H9 (cell line): ENCODE data around the gene AFG1L. TPM values are rescaled to one million over a fixed set of nuclear protein-coding genes. Genes with fewer than 3 reads are reported as not detected.

ENCODE experiments used
- DNase-seq: peaks from one replicate; pipeline ENCODE4 v3.0.0-alpha.2; 2017
- H2AFZ ChIP-seq: one replicate; pipeline ENCODE4 v1.6.1; 2013; ENCODE audit warnings: mild to moderate bottlenecking, low read length, control low read depth, moderate library complexity
- H2AK5ac ChIP-seq: 2 replicates; pipeline ENCODE4 v1.6.1; 2013; ENCODE audit warnings: low read length, control low read depth, mixed read lengths; ENCODE audit not compliant: insufficient read length
- H2BK120ac ChIP-seq: one replicate; pipeline ENCODE4 v1.6.1; 2013; ENCODE audit warnings: low read depth, mild to moderate bottlenecking, low read length, control low read depth, inconsistent platforms; ENCODE audit not compliant: poor library complexity, severe bottlenecking
- H2BK12ac ChIP-seq: 2 replicates; pipeline ENCODE4 v1.6.1; 2013; ENCODE audit warnings: low read length, control low read depth, mixed read lengths, low read depth; ENCODE audit not compliant: insufficient read length
- H2BK15ac ChIP-seq: 2 replicates; pipeline ENCODE4 v1.6.1; 2013; ENCODE audit warnings: low read depth, low read length, control low read depth
- H2BK20ac ChIP-seq: one replicate; pipeline ENCODE4 v1.6.1; 2013; ENCODE audit warnings: low read depth, mild to moderate bottlenecking, low read length, control low read depth, inconsistent platforms; ENCODE audit not compliant: poor library complexity, severe bottlenecking
- H2BK5ac ChIP-seq: 2 replicates; pipeline ENCODE4 v1.6.1; 2013; ENCODE audit warnings: low read length, control low read depth, mixed read lengths; ENCODE audit not compliant: insufficient read length
- H3K14ac ChIP-seq: 2 replicates; pipeline ENCODE4 v1.6.1; 2013; ENCODE audit warnings: low read length, control low read depth; ENCODE audit not compliant: insufficient read depth
- H3K18ac ChIP-seq: 2 replicates; pipeline ENCODE4 v1.6.1; 2013; ENCODE audit warnings: low read depth, mild to moderate bottlenecking, mixed read lengths, low read length, control low read depth; ENCODE audit not compliant: insufficient read length
- H3K23ac ChIP-seq: 2 replicates; pipeline ENCODE4 v1.6.1; 2013; ENCODE audit warnings: low read length, control low read depth, mixed read lengths, low read depth; ENCODE audit not compliant: insufficient read length
- H3K23me2 ChIP-seq: 2 replicates; pipeline ENCODE4 v1.6.1; 2013; ENCODE audit warnings: low read depth, mild to moderate bottlenecking, mixed read lengths, low read length, control low read depth; ENCODE audit not compliant: insufficient read length, poor library complexity, severe bottlenecking
- H3K27ac ChIP-seq: 2 replicates; pipeline ENCODE4 v1.5.1; 2013; ENCODE audit warnings: low read length, control low read depth, mixed read lengths, low read depth; ENCODE audit not compliant: insufficient read length
- H3K27me3 ChIP-seq: 2 replicates; pipeline ENCODE4 v1.6.1; 2013; ENCODE audit warnings: low read length, control low read depth, inconsistent platforms; ENCODE audit not compliant: insufficient read depth
- H3K4ac ChIP-seq: 2 replicates; pipeline ENCODE4 v1.6.1; 2013; ENCODE audit warnings: low read depth, mild to moderate bottlenecking, control low read depth, inconsistent platforms, low read length, moderate library complexity
- H3K4me1 ChIP-seq: 2 replicates; pipeline ENCODE4 v1.6.1; 2013; ENCODE audit warnings: low read length, control low read depth, inconsistent platforms; ENCODE audit not compliant: insufficient read depth
- H3K4me2 ChIP-seq: 2 replicates; pipeline ENCODE4 v1.6.1; 2013; ENCODE audit warnings: low read length, control low read depth, mixed read lengths; ENCODE audit not compliant: insufficient read length, insufficient read depth
- H3K56ac ChIP-seq: 2 replicates; pipeline ENCODE4 v1.6.1; 2013; ENCODE audit warnings: low read depth, mild to moderate bottlenecking, mixed read lengths, low read length, control low read depth; ENCODE audit not compliant: insufficient read length
- H3K79me1 ChIP-seq: 2 replicates; pipeline ENCODE4 v1.6.1; 2013; ENCODE audit warnings: low read depth, mild to moderate bottlenecking, moderate library complexity, low read length, control low read depth, inconsistent platforms; ENCODE audit not compliant: insufficient read depth, poor library complexity, severe bottlenecking
- H3K79me2 ChIP-seq: 2 replicates; pipeline ENCODE4 v1.6.1; 2013; ENCODE audit warnings: low read length, control low read depth, inconsistent platforms; ENCODE audit not compliant: insufficient read depth
- H3K9ac ChIP-seq: 2 replicates; pipeline ENCODE4 v1.6.1; 2013; ENCODE audit warnings: low read length, control low read depth, mixed read lengths; ENCODE audit not compliant: insufficient read length; ENCODE audit errors: extremely low read depth
- H3K9me3 ChIP-seq: one replicate; pipeline ENCODE4 v1.6.1; 2013; ENCODE audit warnings: low read depth, low read length, inconsistent platforms; ENCODE audit not compliant: control insufficient read depth
- H3T11ph ChIP-seq: one replicate; pipeline ENCODE4 v1.6.1; 2013; ENCODE audit warnings: mild to moderate bottlenecking, low read length, control low read depth, inconsistent platforms
- H4K20me1 ChIP-seq: one replicate; pipeline ENCODE4 v1.6.1; 2013; ENCODE audit not compliant: control insufficient read depth, insufficient read length, insufficient read depth
- H4K5ac ChIP-seq: 2 replicates; pipeline ENCODE4 v1.6.1; 2013; ENCODE audit warnings: low read depth, mild to moderate bottlenecking, mixed read lengths, low read length, control low read depth; ENCODE audit not compliant: insufficient read length
- H4K8ac ChIP-seq: replicated peaks from 2 replicates; pipeline ENCODE4 v1.6.1; 2013; ENCODE audit warnings: low read length, control low read depth, mixed read lengths, low read depth; ENCODE audit not compliant: insufficient read length
- H4K91ac ChIP-seq: 2 replicates; pipeline ENCODE4 v1.6.1; 2013; ENCODE audit warnings: low read depth, mild to moderate bottlenecking, moderate library complexity, mixed read lengths, low read length, control low read depth; ENCODE audit not compliant: insufficient read length
- H3K27ac Mint-ChIP-seq, 3 experiments: 2 replicates in 2 of 3; 3 replicates in 1 of 3; pipeline ENCODE4 v1.8.0; 2020 to 2021; ENCODE audit warnings: mixed read lengths in 3 of 3, mild to moderate bottlenecking in 1 of 3, moderate library complexity in 1 of 3
- H3K27me3 Mint-ChIP-seq: 2 replicates; pipeline ENCODE4 v1.8.0; 2021; ENCODE audit warnings: low read depth, mild to moderate bottlenecking, moderate library complexity, mixed read lengths
- H3K36me3 Mint-ChIP-seq, 3 experiments: 2 replicates in 2 of 3; 3 replicates in 1 of 3; pipeline ENCODE4 v1.8.0; 2020 to 2021; ENCODE audit warnings: low read depth in 3 of 3, mixed read lengths in 3 of 3; ENCODE audit not compliant: insufficient read depth in 1 of 3
- H3K4me1 Mint-ChIP-seq, 2 experiments: 2 replicates each; pipeline ENCODE4 v1.8.0; 2020; ENCODE audit warnings: mixed read lengths in 2 of 2
- H3K4me3 Mint-ChIP-seq, 2 experiments: 2 replicates in 1 of 2; 3 replicates in 1 of 2; pipeline ENCODE4 v1.8.0; 2020 to 2021; ENCODE audit warnings: mild to moderate bottlenecking in 2 of 2, mixed read lengths in 2 of 2, moderate library complexity in 1 of 2
- H3K9me3 Mint-ChIP-seq, 2 experiments: 2 replicates in 1 of 2; 3 replicates in 1 of 2; pipeline ENCODE4 v1.8.0; 2020; ENCODE audit warnings: mild to moderate bottlenecking in 2 of 2, mixed read lengths in 2 of 2, moderate library complexity in 1 of 2
- WGBS: extraction: QIAGEN DNeasy Blood & Tissue Kit; methylation state at CpG from one replicate; pipeline ENCODE4 v1.1.7; 2013; ENCODE audit warnings: missing lambda C conversion rate, low lambda C conversion rate, mixed read lengths; ENCODE audit not compliant: insufficient read length; ENCODE audit errors: extremely low coverage; 5-methylcytosine and 5-hydroxymethylcytosine counted together
- total RNA-seq: library from RNA; stranded (reverse); gene quantifications from 2 replicates; pipeline ENCODE4 v1.2.1, GENCODE V29; 2021
- TF ChIP-seq, protein P1 (sequence below): fragments of 200-600 bp; sonication (generic); conservative IDR thresholded peaks from 3 replicates; pipeline ENCODE4 v1.8.0; 2021; ENCODE audit warnings: antibody characterized with exemption, mild to moderate bottlenecking

The AFG1L gene
- total RNA-seq, 1 experiment from 2014 or later: 4.7 TPM

DNA sequence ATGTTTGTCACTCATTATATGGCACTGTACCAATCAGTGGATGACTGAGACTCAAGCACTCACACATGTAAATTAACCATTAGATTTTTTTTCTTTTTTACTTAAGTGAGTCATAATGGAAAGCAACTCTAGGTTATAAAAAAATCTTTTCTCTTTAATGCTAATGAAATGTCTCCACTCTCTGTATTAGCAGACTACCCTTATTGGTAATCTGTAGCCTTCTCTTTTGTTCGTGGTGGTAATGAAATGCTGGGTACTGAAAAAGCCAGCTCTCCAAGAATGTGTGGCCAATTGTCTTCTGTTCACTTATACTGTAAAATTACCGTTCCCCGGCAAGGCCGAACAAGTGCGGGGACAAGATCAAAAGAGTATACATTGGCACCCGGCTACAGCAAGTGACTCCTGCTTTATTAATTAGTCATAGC, 69.0 kb downstream of the AFG1L start:
- no peaks in the 10 kb centered on the region for H3K9me3 Mint-ChIP-seq

More for the DNA sequence above, 69.0 kb downstream of the AFG1L start:
- Histone ChIP-seq H2AFZ (no peak overlapping the region), H3K18ac (no peak overlapping the region), H4K5ac (no peak overlapping the region), H3K27ac (no peak overlapping the region), H2BK12ac (no peak overlapping the region), H3K56ac (no peak overlapping the region), H3K9ac (no peak overlapping the region), H2BK5ac (no peak overlapping the region), H2BK20ac (no peak overlapping the region), H3K14ac (no peak overlapping the region), H2BK120ac (no peak overlapping the region), H3K23me2 (no peaks in the 10 kb centered on the region), H3K79me1 (no peaks in the 10 kb centered on the region), H3K23ac (no peak overlapping the region), H2BK15ac (no peak overlapping the region), H3K4ac (no peak overlapping the region), H4K91ac (no peak overlapping the region), H3K9me3 (no peaks in the 10 kb centered on the region), H2AK5ac (no peak overlapping the region), H4K8ac (no peak overlapping the region), H3T11ph (no peak overlapping the region), H3K79me2 (no peaks in the 10 kb centered on the region), H3K27me3 (no peaks in the 10 kb centered on the region), H4K20me1 (no peaks in the 10 kb centered on the region), H3K4me1 (no peaks in the 10 kb centered on the region), H3K4me2 (no peak overlapping the region)
- WGBS: no CpG with 5 or more reads among the region's 6 CpGs
- TF ChIP-seq, protein P1, sequence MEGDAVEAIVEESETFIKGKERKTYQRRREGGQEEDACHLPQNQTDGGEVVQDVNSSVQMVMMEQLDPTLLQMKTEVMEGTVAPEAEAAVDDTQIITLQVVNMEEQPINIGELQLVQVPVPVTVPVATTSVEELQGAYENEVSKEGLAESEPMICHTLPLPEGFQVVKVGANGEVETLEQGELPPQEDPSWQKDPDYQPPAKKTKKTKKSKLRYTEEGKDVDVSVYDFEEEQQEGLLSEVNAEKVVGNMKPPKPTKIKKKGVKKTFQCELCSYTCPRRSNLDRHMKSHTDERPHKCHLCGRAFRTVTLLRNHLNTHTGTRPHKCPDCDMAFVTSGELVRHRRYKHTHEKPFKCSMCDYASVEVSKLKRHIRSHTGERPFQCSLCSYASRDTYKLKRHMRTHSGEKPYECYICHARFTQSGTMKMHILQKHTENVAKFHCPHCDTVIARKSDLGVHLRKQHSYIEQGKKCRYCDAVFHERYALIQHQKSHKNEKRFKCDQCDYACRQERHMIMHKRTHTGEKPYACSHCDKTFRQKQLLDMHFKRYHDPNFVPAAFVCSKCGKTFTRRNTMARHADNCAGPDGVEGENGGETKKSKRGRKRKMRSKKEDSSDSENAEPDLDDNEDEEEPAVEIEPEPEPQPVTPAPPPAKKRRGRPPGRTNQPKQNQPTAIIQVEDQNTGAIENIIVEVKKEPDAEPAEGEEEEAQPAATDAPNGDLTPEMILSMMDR: no peak
- H3K27me3 Mint-ChIP-seq: no peaks in the 10 kb centered on the region
- H3K4me1 Mint-ChIP-seq: peaks cover 3% of the 10 kb centered on the region in 2 experiments; a peak in 1 of 4 replicates
- DNase-seq: no peak
- H3K27ac Mint-ChIP-seq: no peak overlapping the region
- no peaks in the 10 kb centered on the region for H3K36me3 Mint-ChIP-seq
- no peak overlapping the region for H3K4me3 Mint-ChIP-seq
